ENCODE measurements around the gene TLK2.

TLK2 gene

GRCh38 chr17:62658136-62658920 lies 179.7 kb downstream of the TLK2 start:
- no peak for DNase-seq

GRCh38 chr17:62660629-62661118 lies 182.0 kb downstream of the TLK2 start:
- no peak for DNase-seq

DNA sequence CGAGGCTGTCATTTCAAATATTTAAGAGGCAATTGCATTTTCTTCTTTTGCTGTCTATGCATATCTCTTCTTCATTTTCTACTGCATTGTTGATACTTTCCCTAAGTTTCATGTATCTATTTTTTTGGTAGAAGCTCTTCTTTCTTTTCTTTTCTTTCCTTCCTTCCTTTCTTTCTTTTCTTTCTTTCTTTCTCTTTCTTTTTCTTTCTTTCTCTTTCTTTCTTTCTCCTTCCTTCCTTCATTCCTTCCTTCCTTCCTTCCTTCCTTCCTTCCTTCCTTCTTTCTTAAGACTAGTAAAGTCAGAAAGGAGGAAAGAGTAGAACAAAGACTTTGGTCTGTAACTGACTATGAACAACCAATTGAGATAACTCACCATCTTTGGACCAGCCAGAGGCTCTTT lies 182.7 kb downstream of the TLK2 start:
- no peak for DNase-seq

DNA sequence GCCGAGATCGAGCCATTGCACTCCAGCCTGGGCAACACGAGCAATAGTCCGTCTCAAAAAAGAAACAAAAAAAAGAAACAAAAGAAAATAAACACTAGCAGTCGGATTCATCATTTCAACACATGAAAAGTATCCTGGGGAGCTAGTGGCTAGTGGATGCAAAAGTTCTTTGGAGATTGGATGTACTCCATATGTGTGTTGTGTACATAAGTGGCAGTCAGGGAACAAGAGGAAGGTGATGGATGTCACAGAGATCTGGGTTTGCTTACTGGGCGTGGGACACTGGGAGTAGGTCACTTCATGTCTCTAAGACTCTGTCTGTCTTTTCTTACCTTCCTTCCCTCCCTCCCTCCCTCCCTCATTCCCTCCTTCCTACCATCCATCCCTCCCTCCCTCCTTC lies 184.2 kb downstream of the TLK2 start:
- no peak for DNase-seq

Measured in stimulated activated naive CD4-positive, alpha-beta T cell treated with Interleukin-2 at 50 U/mL for 16 hours (primary cell).